Kidney (tissue), 14 donors: ENCODE results near the gene GRID1. TPM values are rescaled to one million over a fixed set of nuclear protein-coding genes. Genes with fewer than 3 reads are reported as not detected.

ENCODE experiments used
- DNase-seq, 5 donors: peaks; one replicate each; pipeline ENCODE4 v3.0.0-alpha.2; 2013 to 2020
- FAIRE-seq: peaks from 2 replicates; lab custom pipeline; 2012; peaks lifted over from hg19 to GRCh38; lab: Jason Lieb, UNC
- H3K27ac ChIP-seq, 2 donors: one replicate each; pipeline ENCODE4 v1.7.0; 2013; ENCODE audit warnings: low read depth in 2 of 2, low read length in 2 of 2, inconsistent platforms in 1 of 2
- H3K27me3 ChIP-seq: one replicate; pipeline ENCODE4 v1.7.1; 2013; ENCODE audit warnings: low read length, inconsistent platforms; ENCODE audit not compliant: control insufficient read depth, insufficient read depth
- H3K36me3 ChIP-seq, 3 donors: one replicate each; pipeline versions ENCODE4 v1.7.0 to v1.7.1; 2013; ENCODE audit warnings: low read length in 3 of 3, control low read depth in 1 of 3, inconsistent platforms in 1 of 3; ENCODE audit not compliant: insufficient read depth in 3 of 3, control insufficient read depth in 2 of 3
- H3K4me1 ChIP-seq, 3 donors: one replicate each; pipeline versions ENCODE4 v1.7.0 to v1.7.1; 2013; ENCODE audit warnings: low read length in 3 of 3, inconsistent platforms in 1 of 3, low read depth in 1 of 3; ENCODE audit not compliant: control insufficient read depth in 2 of 3, insufficient read depth in 2 of 3
- H3K4me3 ChIP-seq, 3 donors: one replicate each; pipeline versions ENCODE4 v1.7.0 to v1.8.1; 2013; ENCODE audit warnings: low read length in 3 of 3, control low read depth in 1 of 3, inconsistent platforms in 1 of 3
- H3K9ac ChIP-seq, 3 donors: one replicate each; pipeline versions ENCODE4 v1.7.0 to v1.7.1; 2013; ENCODE audit warnings: low read length in 3 of 3, control low read depth in 1 of 3, inconsistent platforms in 1 of 3
- H3K9me3 ChIP-seq, 3 donors: one replicate each; pipeline versions ENCODE4 v1.7.0 to v1.7.1; 2013; ENCODE audit warnings: low read length in 3 of 3, control low read depth in 1 of 3, inconsistent platforms in 1 of 3; ENCODE audit not compliant: control insufficient read depth in 2 of 3, insufficient read depth in 1 of 3
- intact Hi-C: fragments of 100-400 bp; cut with DNase I; formaldehyde crosslinking; loops from one replicate; pipeline ENCODE4 v1.11.1; 2022
- polyA plus RNA-seq: library from polyadenylated mRNA; stranded (reverse); fragments of 350-450 nt; fragmentation: Illumina TruSeq; extraction: RNeasy Lipid Tissue Mini Kit (QIAGEN cat#74804); gene quantifications from one replicate; pipeline ENCODE4 v1.2.3, GENCODE V29; 2014; ENCODE audit warnings: low read depth, low replicate concordance; ENCODE audit not compliant: insufficient read depth
- total RNA-seq: library from RNA; stranded (reverse); fragmentation: NEBNext Ultra II Directional; extraction: Animal tissue kit (Norgen Biotek cat#: 25700); gene quantifications from one replicate; pipeline ENCODE4 v1.2.1, GENCODE V29; 2021
- TF ChIP-seq, protein P1 (sequence below): IDR thresholded peaks from 3 replicates; pipeline ENCODE4 v1.5.1; 2012; ENCODE audit warnings: mild to moderate bottlenecking, moderate library complexity, borderline replicate concordance; ENCODE audit not compliant: insufficient read depth; ENCODE audit errors: extremely low read depth
- donor health status: control.
- donor health status: control.
- donor health status: control.
- donor health status: control.
- donor health status: control.
- donor health status: DM: yes; HTN: yes; CAD: no.
- donor health status: Normal renal cell carcinoma (clear cell type).

Gene GRID1
- total and polyA plus RNA-seq, 2 donors from 2014 or later, result 0.37 to 1.4 TPM

DNA sequence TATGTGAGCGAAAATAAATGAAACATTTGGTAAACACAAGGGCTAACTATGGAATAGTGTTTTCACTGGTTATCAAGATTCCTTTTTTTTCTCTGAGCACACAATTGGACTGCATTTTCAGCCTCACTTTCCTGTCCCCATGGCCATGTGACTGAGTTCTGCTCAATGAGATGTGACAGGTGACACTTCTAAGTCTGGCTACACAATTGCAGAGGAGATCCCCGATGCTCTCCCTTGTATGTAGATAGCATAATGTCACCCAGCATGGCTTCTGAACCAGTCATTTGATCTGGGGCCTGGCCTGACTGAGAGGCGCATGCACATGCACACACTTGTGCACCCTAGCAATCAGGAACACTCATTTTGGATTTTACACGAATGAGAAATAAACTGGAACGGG lies 581.8 kb downstream of the GRID1 start:
- TF ChIP-seq, protein P1, sequence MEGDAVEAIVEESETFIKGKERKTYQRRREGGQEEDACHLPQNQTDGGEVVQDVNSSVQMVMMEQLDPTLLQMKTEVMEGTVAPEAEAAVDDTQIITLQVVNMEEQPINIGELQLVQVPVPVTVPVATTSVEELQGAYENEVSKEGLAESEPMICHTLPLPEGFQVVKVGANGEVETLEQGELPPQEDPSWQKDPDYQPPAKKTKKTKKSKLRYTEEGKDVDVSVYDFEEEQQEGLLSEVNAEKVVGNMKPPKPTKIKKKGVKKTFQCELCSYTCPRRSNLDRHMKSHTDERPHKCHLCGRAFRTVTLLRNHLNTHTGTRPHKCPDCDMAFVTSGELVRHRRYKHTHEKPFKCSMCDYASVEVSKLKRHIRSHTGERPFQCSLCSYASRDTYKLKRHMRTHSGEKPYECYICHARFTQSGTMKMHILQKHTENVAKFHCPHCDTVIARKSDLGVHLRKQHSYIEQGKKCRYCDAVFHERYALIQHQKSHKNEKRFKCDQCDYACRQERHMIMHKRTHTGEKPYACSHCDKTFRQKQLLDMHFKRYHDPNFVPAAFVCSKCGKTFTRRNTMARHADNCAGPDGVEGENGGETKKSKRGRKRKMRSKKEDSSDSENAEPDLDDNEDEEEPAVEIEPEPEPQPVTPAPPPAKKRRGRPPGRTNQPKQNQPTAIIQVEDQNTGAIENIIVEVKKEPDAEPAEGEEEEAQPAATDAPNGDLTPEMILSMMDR, result no peak
- DNase-seq, result no peak
- Histone ChIP-seq H3K9ac (no peak overlapping the region), H3K4me3 (no peak overlapping the region), H3K27me3 (no peaks in the 10 kb centered on the region), H3K4me1 (no peaks in the 10 kb centered on the region), H3K27ac (no peak overlapping the region), H3K36me3 (no peaks in the 10 kb centered on the region), H3K9me3 (no peaks in the 10 kb centered on the region)
- FAIRE-seq, result no peak
- intact Hi-C loops, result no loop called here

- FAIRE-seq, result no peak
- no peaks in the 10 kb centered on the region for H3K4me1 ChIP-seq
- intact Hi-C loops, result no loop called here
- no peak overlapping the region for H3K27ac ChIP-seq
- H3K9me3 ChIP-seq, result no peaks in the 10 kb centered on the region
- no peaks in the 10 kb centered on the region for H3K36me3 ChIP-seq
- H3K4me3 ChIP-seq, result no peak overlapping the region
- TF ChIP-seq, protein P1, result no peak
- DNase-seq, result no peak
- no peak overlapping the region for H3K9ac ChIP-seq
- H3K27me3 ChIP-seq, result no peaks in the 10 kb centered on the region
These were observed 585.2 kb downstream of the GRID1 start for GRCh38 chr10:85781404-85781803.

GRCh38 chr10:85778074-85778473 lies 588.5 kb downstream of the GRID1 start:
- Histone ChIP-seq H3K4me3 (no peak overlapping the region), H3K9me3 (no peaks in the 10 kb centered on the region), H3K36me3 (no peaks in the 10 kb centered on the region), H3K27me3 (no peaks in the 10 kb centered on the region), H3K27ac (no peak overlapping the region), H3K4me1 (no peaks in the 10 kb centered on the region), H3K9ac (no peak overlapping the region)
- no peak for FAIRE-seq
- TF ChIP-seq, protein P1, result no peak
- intact Hi-C loops, result no loop called here
- DNase-seq, result no peak

GRCh38 chr10:85767891-85768290 lies 598.7 kb downstream of the GRID1 start:
- no peaks in the 10 kb centered on the region for H3K4me1 ChIP-seq
- FAIRE-seq (no peak), DNase-seq (no peak)
- no peak overlapping the region for H3K4me3 ChIP-seq
- H3K36me3 ChIP-seq, result no peaks in the 10 kb centered on the region
- H3K27ac ChIP-seq, result no peak overlapping the region
- H3K27me3 ChIP-seq, result no peaks in the 10 kb centered on the region
- H3K9ac ChIP-seq, result no peak overlapping the region
- TF ChIP-seq, protein P1, result no peak
- intact Hi-C loops, result no loop called here
- no peaks in the 10 kb centered on the region for H3K9me3 ChIP-seq
